GM18508 (cell line): ENCODE measurements around the gene ZNF211.

Experiments used
- ATAC-seq: cut with Tn5 transposase; IDR thresholded peaks from one replicate; pipeline ENCODE4 v1.9.1; 2021; ENCODE audit warnings: moderate number of reproducible peaks; ENCODE audit not compliant: insufficient read depth, unreplicated experiment

ZNF211 gene

GRCh38 chr19:57632987-57633831 is at the start of gene ZNF211:
TSS of gene ZNF211 (plus strand) at chr19:57633168. CDS start at chr19:57633347, 179 bp downstream.
- ATAC-seq = peak; percentile 83

DNA sequence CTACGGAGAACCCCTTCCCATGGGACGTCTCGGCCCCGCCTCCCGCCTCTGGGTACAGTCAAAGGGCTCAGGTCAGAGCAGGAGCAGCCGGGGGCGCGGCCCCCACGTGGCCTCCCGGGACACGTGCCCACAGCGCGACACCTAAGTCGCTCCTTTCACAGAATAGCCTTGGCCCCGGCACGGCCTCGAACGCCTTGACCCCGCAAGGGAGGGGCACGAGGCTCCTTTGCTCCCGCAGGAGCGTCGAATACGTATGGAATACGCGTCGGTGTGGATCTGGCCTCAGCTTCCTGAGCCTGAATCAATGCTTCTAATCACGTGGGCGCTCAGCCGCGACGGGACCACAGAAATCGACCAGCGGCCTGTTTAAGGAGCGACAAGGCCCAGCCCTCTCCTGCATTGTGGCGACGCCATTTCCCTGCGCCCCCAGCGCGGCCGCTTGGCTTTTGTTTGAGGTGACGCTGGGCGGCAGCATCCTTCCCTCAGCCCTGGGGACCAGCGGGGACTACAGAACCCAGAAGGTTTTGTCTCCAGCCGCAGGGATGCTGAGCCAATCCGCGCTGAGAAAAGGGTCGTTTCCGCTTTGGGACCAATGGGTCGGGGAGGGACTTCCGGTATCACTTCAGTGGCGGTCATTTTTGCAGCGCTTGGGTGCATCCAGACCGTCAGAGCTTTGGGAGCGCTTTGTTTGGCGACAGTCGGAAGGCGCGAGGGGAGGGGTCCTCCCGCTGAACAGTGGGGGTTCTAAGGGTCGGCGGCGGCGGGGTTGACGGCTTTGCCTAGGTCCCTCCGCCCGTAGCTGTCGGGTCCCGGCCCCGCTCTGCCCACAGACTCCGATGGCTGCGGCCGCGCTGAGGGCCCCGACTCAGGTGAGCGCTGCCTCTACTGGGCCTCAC is 49.2 kb upstream of the ZNF211 start, which contains the start of gene ZIK1:
TSS of gene ZIK1 (plus strand) at position 625 of the 896 bp plus-strand sequence. CDS start at position 837, 212 bp downstream.
- ATAC-seq = peak; percentile 68

DNA sequence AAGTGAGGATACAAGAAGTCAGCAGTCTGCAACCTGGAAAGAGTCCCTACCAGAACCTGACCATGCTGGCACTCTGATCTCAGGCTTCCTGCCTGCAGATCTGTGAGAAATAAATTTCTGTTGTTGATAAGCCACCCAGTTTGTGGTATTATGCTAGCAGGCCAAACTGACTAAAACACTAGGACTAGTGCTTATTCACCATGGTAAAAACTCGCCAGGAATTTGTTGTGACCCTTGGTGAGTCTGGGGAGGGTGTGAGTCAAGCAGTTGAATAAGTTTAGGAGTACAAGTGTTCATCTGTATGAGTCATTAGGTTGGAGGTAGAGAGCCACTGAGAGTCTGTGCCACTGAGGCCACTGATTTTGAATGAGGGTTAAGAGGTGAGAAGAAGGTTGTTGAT is 45.4 kb upstream of the ZNF211 start:
- ATAC-seq = no peak

GRCh38 chr19:57599377-57599760 is 33.6 kb upstream of the ZNF211 start:
- no peak for ATAC-seq

DNA sequence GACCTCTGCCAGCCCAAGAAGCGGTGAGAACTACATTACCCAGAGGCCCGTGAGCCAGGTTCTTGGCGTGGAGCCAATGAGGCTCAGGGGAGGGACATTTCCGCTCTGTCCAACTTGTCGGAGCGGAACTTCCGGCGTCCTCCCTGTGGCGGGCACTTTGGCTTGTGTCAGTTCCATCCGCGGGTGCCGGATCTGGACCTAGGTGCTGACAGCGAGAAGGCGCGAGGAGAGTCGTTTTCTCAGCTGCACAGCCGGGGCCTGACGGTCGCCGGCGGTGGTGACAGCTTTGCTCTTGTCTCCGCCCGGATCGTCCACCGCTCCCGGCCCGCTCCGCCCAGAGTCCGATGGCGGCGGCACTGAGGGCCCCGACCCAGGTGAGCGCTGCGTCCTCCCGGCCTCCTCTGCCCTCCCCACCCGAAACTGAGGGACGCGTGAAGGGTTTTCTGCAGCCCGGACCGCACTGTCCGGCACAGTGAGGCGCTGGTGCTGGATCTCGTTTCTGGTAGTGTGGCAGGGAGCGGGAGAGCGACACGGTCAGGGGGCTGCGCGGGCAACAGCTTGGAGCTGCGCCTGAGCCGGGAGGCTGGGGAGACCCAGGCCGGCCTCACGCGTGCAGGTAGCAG is 33.1 kb upstream of the ZNF211 start, which contains the start of gene ZNF530:
TSS of gene ZNF530 (plus strand) at position 125 of the 623 bp plus-strand sequence. CDS start 4,461 bp downstream, outside the sequence.
- peak; percentile 84 for ATAC-seq

DNA sequence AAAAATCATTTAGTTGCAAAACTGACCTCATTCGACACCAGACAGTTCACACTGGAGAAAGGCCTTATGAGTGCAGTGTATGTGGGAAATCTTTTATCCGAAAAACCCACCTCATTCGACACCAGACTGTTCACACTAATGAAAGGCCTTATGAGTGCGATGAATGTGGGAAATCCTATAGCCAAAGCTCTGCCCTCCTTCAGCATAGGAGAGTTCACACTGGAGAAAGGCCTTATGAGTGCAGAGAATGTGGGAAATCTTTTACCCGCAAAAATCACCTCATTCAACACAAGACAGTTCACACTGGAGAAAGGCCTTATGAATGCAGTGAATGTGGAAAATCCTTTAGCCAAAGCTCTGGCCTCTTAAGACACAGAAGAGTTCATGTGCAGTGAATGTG is 26.0 kb upstream of the ZNF211 start:
- ATAC-seq = no peak

DNA sequence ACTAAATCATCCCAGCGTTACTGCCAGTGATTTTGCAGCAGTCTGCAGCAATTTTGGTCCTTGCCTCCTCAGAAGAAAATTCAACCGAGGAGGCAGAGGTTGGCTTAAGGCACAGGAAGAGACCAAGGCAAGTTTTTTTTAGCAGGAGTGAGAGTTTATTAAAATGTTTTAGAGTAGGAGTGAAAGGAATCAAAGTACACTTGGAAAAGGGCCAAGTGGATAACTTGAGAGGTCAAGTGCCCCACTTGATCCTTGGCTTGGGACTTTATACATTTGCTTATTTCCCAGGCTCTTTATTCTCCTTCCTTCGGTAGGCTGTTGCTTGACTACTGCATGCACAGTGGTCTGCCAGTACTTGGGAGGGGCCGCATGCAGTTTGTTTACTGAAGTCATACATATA is 21.9 kb upstream of the ZNF211 start:
- no peak for ATAC-seq

DNA sequence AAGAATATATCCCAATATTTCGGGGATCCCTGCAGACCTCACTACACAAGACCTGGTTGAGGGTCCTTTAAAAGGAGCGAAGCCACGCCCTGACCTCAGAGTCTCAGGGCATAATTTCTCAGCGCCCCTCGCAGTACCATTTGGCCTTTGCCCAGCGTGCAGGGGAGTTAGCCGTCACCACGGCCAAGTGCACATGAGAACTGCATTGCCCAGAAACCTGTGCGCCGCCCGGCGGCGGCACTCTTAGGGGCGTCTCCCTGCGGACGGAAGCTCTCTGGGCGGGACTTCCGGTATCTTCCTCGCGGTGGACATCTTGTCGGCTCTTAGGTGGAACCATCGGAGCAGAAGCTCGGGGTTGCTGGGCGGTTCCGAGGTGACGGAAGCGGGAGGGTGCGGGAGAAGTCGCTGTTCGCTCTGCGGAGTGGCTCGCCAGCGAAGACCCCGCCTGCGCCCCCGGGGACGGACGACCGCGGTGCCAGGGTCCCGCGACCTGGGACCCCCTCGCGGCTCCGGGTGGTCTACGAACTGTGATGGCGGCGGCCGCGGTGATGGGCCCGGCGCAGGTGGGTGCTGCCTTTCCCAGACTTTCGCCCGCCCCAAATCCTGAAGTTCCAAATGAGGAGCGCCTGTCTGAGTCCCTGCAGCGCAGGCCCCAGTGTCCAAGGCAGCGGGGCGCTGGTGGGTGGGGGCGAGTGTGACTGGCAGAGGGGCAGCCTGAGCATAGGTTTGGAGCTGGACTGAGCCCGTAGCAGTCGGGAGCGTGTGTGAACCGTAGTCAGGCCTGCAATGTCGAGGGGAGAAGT is 18.8 kb upstream of the ZNF211 start, which contains the start of gene ZNF134:
TSS of gene ZNF134 (plus strand) at position 302 of the 803 bp plus-strand sequence. CDS start 5,227 bp downstream, outside the sequence.
- ATAC-seq = peak; percentile 89

GRCh38 chr19:57615346-57615745 is 17.6 kb upstream of the ZNF211 start:
- ATAC-seq = no peak

DNA sequence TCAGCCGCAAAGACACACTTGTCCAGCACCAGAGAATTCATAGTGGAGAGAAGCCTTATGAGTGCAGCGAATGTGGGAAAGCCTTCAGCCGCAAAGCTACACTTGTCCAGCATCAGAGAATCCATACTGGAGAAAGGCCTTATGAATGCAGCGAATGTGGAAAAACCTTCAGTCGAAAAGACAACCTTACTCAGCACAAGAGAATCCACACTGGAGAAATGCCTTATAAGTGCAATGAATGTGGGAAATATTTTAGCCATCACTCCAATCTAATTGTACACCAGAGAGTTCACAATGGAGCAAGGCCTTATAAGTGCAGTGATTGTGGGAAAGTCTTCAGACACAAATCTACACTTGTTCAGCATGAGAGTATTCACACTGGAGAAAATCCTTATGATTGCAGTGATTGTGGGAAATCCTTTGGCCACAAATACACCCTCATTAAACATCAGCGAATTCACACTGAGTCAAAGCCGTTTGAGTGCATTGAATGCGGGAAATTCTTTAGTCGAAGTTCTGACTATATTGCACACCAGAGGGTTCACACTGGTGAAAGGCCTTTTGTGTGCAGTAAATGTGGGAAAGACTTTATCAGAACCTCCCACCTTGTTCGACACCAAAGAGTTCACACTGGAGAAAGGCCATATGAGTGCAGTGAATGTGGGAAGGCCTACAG is 12.2 kb upstream of the ZNF211 start:
- ATAC-seq = no peak

GRCh38 chr19:57623091-57623490 is 9.9 kb upstream of the ZNF211 start:
- ATAC-seq = no peak

DNA sequence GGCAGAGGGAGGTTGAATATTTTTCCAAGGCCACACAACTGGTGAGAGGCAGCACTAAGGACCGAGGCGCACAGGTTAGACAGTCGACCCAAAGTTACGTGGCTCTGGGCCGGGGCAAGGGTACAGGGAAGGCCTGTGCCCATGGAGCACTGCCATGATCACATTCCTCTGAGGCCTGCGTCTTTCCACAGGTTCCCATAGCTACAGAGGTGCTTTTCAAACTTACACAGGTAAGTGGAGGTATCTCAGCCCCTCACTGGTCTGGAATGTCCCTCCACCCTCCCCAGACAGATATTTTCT is 814 bp downstream of the ZNF211 start:
- no peak for ATAC-seq

DNA sequence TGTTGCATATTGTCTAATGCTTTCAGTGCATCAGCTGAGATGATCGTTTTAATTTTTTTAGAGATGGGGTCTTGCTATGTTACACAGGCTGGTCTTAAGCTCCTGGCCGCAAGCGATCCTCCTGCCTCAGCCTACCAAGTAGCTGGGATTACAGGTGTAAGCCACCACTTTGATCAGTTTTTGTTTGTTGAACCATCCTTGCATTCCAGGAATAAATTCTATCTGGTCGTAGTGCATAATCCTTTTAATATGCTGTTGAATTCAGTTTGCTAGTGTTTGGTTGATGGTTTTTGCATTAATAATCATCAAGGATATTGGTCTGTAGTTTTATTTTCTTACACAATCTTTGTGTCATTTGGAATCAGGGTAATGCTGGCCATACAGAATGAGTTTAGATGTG is 4.4 kb downstream of the ZNF211 start:
- no peak for ATAC-seq

- ATAC-seq = no peak
Measured at GRCh38 chr19:57641715-57642234, 8.8 kb downstream of the ZNF211 start.

DNA sequence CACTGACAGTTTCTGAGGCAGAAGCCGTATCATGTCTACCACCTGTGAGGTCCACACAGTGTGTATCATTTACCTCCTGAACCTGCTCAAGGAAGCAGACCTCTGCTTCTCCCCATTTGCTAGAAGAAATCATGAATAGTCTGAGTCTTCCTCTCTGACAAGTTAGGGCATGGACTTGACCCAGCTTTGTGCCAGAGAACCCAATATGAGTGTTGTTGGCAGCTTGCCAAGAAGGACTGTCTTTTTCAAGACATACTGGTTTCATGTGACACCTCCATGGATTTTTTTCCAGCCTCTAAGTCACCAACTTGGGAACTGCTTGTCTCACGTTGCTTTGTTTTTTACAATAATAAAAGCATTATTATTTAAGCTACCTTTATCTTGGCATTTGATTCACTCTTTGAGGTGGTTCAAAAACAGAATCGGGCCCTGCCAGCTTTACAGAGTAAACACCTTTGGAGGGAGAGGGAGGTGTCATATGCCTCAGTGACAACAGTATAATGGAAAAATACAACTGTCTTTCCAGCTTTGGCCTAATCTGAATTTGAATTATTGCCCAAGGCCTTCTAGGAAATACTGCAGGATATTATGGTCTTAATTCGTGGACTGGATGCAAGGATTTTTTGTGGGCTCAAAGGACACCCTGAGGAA is 9.6 kb downstream of the ZNF211 start:
- no peak for ATAC-seq

DNA sequence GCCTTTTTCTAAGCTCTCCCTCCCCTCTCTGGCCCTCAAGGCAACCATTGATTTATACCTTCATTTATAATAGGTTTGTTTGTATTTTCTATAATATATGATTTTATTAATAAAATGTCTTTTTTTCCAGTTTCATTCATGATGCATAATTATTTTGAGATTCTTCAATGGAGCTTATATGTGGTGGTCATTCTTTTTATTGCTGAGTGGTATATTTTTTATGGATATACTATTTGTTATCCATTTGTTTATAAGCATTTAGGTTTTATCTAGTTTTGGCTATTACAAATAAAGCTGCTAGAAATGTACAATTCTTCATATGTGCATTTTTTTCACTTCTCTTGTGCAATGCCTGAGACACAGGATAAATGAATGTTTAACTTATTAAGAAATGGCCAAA is 10.8 kb downstream of the ZNF211 start:
- no peak for ATAC-seq

- ATAC-seq = no peak
Measured at GRCh38 chr19:57648331-57649003, 15.5 kb downstream of the ZNF211 start.

DNA sequence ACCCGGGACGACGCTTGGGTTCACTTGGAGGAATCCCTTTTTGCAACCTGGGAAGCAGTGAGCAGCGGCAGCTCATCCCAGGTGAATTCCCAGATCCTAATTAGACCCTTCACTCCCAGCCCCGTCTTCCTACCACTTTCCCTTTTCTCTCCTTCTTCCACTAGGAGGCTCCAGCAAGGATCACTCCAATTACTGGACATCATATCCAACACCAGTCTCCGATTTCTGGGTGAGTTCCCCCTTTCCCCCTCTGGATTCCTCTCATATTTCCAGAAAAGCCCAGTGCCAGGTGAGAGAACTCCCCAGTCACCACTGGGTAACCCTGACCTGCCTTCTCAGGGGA is 18.7 kb downstream of the ZNF211 start:
- no peak for ATAC-seq
